ENCODE measurements around the gene ST6GAL2. TPM values are rescaled to one million over a fixed set of nuclear protein-coding genes. Genes with fewer than 3 reads are reported as not detected.

The ST6GAL2 gene
- total RNA-seq, 1 donor from 2014 or later, result 5.9 TPM

- H3K9me3 Mint-ChIP-seq (ENCODE audit: unreplicated experiment), result peaks cover 2% of the 10 kb centered on the region
- no peak for TF ChIP-seq CTCF (IDR thresholded peaks at IDR 0.05; ENCODE audit: partially characterized antibody, unreplicated experiment)
- no peak overlapping the region for H3K4me3 Mint-ChIP-seq (ENCODE audit: unreplicated experiment)
- H3K36me3 Mint-ChIP-seq (ENCODE audit: unreplicated experiment), result no peaks in the 10 kb centered on the region
- peaks cover 22% of the 10 kb centered on the region for H3K4me1 Mint-ChIP-seq (ENCODE audit: low read depth, unreplicated experiment)
- no peak overlapping the region for H3K27ac Mint-ChIP-seq (ENCODE audit: unreplicated experiment)
- DNase-seq, result no peak
- H3K27me3 Mint-ChIP-seq (ENCODE audit: unreplicated experiment), result no peaks in the 10 kb centered on the region
These were observed 40.3 kb downstream of the ST6GAL2 start for GRCh38 chr2:106845716-106846115.

DNA sequence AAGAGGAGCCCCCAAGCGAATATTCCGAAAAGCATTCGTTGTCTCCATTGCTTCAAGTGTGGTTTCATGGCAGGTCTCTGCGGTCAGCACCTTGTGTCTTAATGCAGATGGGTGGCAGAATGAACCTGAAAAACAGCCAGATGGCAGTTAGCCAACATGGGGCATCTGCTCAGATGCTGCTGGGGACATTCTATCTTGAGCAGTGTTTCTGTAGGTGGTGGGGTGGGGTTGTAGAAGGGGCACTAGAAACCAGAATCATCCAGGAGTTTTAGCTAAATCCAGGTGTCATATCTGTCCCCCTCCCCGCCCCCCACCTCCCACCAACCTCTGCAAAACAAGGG lies 42.1 kb downstream of the ST6GAL2 start:
- no peak for TF ChIP-seq CTCF (IDR thresholded peaks at IDR 0.05; ENCODE audit: partially characterized antibody, unreplicated experiment)
- Mint-ChIP-seq H3K27ac (ENCODE audit: unreplicated experiment) (no peak overlapping the region), H3K36me3 (ENCODE audit: unreplicated experiment) (no peaks in the 10 kb centered on the region), H3K27me3 (ENCODE audit: unreplicated experiment) (peaks cover 3% of the 10 kb centered on the region), H3K9me3 (ENCODE audit: unreplicated experiment) (peaks cover 2% of the 10 kb centered on the region), H3K4me1 (ENCODE audit: low read depth, unreplicated experiment) (peaks cover 28% of the 10 kb centered on the region), H3K4me3 (ENCODE audit: unreplicated experiment) (no peak overlapping the region)
- DNase-seq, result no peak

DNA sequence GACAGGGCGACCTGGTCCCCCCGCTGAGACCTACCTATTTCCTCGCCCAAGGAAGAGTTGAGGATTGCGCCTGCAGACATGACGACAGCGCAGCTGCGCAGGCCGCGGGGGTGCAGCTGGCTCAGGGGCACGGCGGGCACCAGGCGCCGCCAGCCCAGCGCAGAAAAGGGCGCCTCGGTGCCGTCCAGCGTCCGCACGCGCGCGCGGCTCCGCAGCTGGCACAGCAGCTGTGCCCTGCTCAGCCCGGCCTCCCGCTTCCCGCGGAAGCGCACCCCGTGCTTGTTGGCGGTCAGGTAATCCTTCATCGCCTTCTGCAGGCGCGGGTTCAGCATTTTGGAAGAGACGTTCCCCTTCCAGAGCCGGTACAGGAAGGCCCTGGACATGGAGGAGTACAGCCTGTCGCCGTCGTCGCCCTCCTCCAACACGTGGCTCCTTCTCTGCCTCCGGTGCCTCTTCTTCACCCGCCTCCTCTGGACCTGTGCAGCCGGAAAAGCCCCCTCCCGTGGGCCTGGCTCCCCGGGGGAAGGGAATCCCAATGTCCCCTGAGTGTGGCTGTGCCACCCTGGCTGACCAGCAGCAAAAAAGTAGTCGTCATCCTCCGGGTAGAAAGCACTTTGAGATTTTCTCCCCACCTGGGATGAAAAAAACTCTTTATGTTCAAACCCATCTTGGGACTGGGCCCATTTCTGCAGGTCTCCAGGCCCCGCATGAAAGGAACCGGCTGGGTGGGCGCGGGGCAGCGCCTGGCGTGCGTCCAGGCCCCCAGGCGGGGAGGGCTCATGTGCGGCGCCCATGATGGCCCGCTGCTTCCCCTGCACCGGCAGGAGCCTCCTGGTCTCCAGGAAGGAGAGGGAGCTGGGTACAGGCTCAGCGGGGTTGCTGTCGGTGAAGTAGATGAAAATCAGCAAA lies 42.7 kb downstream of the ST6GAL2 start:
- Mint-ChIP-seq H3K9me3 (ENCODE audit: unreplicated experiment) (peaks cover 2% of the 10 kb centered on the region), H3K27me3 (ENCODE audit: unreplicated experiment) (peaks cover 3% of the 10 kb centered on the region), H3K4me3 (ENCODE audit: unreplicated experiment) (no peak overlapping the region), H3K27ac (ENCODE audit: unreplicated experiment) (no peak overlapping the region), H3K36me3 (ENCODE audit: unreplicated experiment) (no peaks in the 10 kb centered on the region), H3K4me1 (ENCODE audit: low read depth, unreplicated experiment) (peaks cover 28% of the 10 kb centered on the region)
- no peak for TF ChIP-seq CTCF (IDR thresholded peaks at IDR 0.05; ENCODE audit: partially characterized antibody, unreplicated experiment)
- DNase-seq, result no peak

GRCh38 chr2:106841886-106842645 lies 43.9 kb downstream of the ST6GAL2 start:
- Mint-ChIP-seq H3K27me3 (ENCODE audit: unreplicated experiment) (peaks cover 3% of the 10 kb centered on the region), H3K36me3 (ENCODE audit: unreplicated experiment) (no peaks in the 10 kb centered on the region), H3K4me3 (ENCODE audit: unreplicated experiment) (no peak overlapping the region), H3K9me3 (ENCODE audit: unreplicated experiment) (peaks cover 2% of the 10 kb centered on the region), H3K4me1 (ENCODE audit: low read depth, unreplicated experiment) (peaks cover 26% of the 10 kb centered on the region), H3K27ac (ENCODE audit: unreplicated experiment) (no peak overlapping the region)
- TF ChIP-seq CTCF (IDR thresholded peaks at IDR 0.05; ENCODE audit: partially characterized antibody, unreplicated experiment), result no peak
- no peak for DNase-seq

DNA sequence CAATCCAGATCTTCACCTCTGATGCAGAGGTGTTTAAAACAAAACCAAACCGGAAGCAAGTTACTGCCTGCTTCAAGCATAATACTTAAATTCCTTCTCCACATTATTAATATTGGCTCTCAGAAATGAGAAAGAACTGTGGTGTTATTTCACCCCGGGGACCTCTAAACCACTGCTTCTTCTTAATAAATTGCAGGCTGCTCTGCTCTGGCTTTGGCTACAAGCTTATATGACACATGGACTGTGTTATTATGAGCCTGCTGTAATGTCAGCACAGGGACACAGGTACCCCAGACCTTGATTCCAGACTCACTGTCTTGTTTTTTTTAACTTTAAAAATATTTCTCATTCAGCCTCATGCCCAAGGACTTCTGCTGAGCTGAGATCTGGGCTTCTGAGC lies 45.1 kb downstream of the ST6GAL2 start:
- H3K4me1 Mint-ChIP-seq (ENCODE audit: low read depth, unreplicated experiment), result peaks cover 21% of the 10 kb centered on the region
- H3K9me3 Mint-ChIP-seq (ENCODE audit: unreplicated experiment), result peaks cover 2% of the 10 kb centered on the region
- TF ChIP-seq CTCF (IDR thresholded peaks at IDR 0.05; ENCODE audit: partially characterized antibody, unreplicated experiment), result no peak
- peaks cover 3% of the 10 kb centered on the region for H3K27me3 Mint-ChIP-seq (ENCODE audit: unreplicated experiment)
- H3K36me3 Mint-ChIP-seq (ENCODE audit: unreplicated experiment), result no peaks in the 10 kb centered on the region
- H3K27ac Mint-ChIP-seq (ENCODE audit: unreplicated experiment), result no peak overlapping the region
- no peak for DNase-seq
- H3K4me3 Mint-ChIP-seq (ENCODE audit: unreplicated experiment), result no peak overlapping the region
